Hair follicle dermal papilla cell (primary cell): ENCODE data around the gene LDLR. TPM values are rescaled to one million over a fixed set of nuclear protein-coding genes. Genes with fewer than 3 reads are reported as not detected.

Source experiments
- total RNA-seq: library from RNA; depleted of rRNA; stranded (reverse); fragments of >200 nt; gene quantifications from 2 replicates; pipeline ENCODE4 v1.2.3, GENCODE V29; 2012

LDLR gene
- 406 and 458 TPM in 2 replicates for total RNA-seq

DNA sequence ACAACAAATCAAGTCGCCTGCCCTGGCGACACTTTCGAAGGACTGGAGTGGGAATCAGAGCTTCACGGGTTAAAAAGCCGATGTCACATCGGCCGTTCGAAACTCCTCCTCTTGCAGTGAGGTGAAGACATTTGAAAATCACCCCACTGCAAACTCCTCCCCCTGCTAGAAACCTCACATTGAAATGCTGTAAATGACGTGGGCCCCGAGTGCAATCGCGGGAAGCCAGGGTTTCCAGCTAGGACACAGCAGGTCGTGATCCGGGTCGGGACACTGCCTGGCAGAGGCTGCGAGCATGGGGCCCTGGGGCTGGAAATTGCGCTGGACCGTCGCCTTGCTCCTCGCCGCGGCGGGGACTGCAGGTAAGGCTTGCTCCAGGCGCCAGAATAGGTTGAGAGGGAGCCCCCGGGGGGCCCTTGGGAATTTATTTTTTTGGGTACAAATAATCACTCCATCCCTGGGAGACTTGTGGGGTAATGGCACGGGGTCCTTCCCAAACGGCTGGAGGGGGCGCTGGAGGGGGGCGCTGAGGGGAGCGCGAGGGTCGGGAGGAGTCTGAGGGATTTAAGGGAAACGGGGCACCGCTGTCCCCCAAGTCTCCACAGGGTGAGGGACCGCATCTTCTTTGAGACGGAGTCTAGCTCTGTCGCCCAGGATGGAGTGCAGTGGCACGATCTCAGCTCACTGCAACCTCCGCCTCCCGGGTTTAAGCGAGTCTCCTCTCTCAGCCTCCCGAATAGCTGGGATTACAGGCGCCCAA lies at the start of gene LDLR:
Gene LDLR (plus strand): TSS at position 210 of the 760 bp plus-strand sequence. CDS start 86 bp downstream, at position 296.

DNA sequence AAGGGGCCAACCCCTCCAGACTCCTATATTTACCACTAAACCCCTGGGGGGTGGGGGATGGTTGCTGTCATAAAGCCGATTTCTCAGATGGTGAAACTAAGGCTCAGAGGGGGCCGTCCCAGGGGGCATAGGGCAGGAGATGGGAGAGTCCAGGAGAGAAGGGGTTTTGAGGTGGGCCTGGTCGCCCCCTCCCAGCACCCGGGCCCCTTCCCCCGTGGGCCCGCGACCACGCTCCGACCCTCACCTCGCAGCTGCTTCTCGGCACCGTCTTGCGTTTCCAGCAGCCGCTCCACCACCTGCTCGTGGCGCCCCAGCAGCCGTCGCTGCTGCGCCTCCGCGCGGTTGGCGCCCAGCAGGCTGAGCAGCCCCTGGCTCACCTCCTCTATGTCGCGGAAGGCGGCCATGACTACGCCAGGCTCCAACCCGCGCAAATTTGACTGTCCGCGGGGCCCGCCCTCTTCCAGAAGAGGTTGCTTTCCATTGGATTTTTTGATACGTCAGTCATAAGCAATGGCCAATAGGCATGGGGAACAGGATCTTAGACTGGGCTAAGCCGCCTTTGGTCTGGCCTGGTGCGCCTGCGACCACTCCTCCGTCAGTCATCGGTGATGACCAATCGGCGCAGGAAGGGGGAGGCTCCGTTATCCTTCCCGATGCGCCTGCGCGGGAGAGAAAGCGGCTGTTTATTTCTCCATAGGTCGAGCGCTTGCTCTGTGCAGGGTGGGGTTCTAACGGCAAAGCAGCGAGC lies 66.3 kb downstream of the LDLR start, which contains the start of gene SPC24:
Gene SPC24 (minus strand): TSS at position 410 of the 748 bp plus-strand sequence. CDS start 6 bp downstream, at position 404.

Other genes starting within 250 kb of the LDLR start
- 0.24 TPM in 1 of 2 replicates, not detected in the other for gene C19orf38, start 241.0 kb upstream of the LDLR start, total RNA-seq
- gene CARM1, start 217.9 kb upstream of the LDLR start, total RNA-seq, result 49.3 and 52.4 TPM in 2 replicates
- 121 and 133 TPM in 2 replicates for gene YIPF2, start 160.8 kb upstream of the LDLR start, total RNA-seq
- 33.5 and 39.1 TPM in 2 replicates for gene TIMM29, start 160.7 kb upstream of the LDLR start, total RNA-seq
- gene SMARCA4, start 128.4 kb upstream of the LDLR start, total RNA-seq, result 64.4 and 77.7 TPM in 2 replicates
- 4.2 and 9.0 TPM in 2 replicates for gene SPC24, start 66.3 kb downstream of the LDLR start, total RNA-seq
- 378 and 380 TPM in 2 replicates for gene KANK2, start 108.1 kb downstream of the LDLR start, total RNA-seq
- gene ANGPTL8, start 150.2 kb downstream of the LDLR start, total RNA-seq, result not detected in 2 replicates
- gene DOCK6, start 173.1 kb downstream of the LDLR start, total RNA-seq, result 15.9 and 19.3 TPM in 2 replicates
- gene TSPAN16, start 206.7 kb downstream of the LDLR start, total RNA-seq, result not detected in 2 replicates